Endothelial cell of umbilical vein (primary cell): Measurements from ENCODE around the gene SPON1. TPM values are rescaled to one million over a fixed set of nuclear protein-coding genes. Genes with fewer than 3 reads are reported as not detected.

Source experiments
- BruUV-seq: library from RNA; stranded (reverse); fragments of 400-500 nt; replicated peaks from 2 replicates; lab custom pipeline; 2021; lab: Mats Ljungman, UMichigan
- CTCF ChIA-PET: fragments of 300-600, 350-600 bp; sonication (Branson Sonifier 250); formaldehyde crosslinking; loops from one replicate; lab custom pipeline; 2021; ENCODE audit warnings: antibody characterized with exemption, inconsistent platforms; lab: Charles Lee
- POLR2A ChIA-PET: fragments of 300-600, 350-600 bp; sonication (Branson Sonifier 250); formaldehyde crosslinking; loops from one replicate; lab custom pipeline; 2021; ENCODE audit warnings: antibody characterized with exemption, inconsistent platforms; lab: Charles Lee
- DNase-seq: peaks from one replicate; pipeline ENCODE4 v3.0.0-alpha.2; 2011; ENCODE audit warnings: low read depth, low spot score
- FAIRE-seq: peaks from 2 replicates; lab custom pipeline; 2011; peaks lifted over from hg19 to GRCh38; lab: Jason Lieb, UNC
- H2AFZ ChIP-seq: 2 replicates; pipeline ENCODE4 v1.6.0; 2012; ENCODE audit warnings: low read depth, low read length, control low read depth, inconsistent platforms
- H3K27ac ChIP-seq: 2 replicates; pipeline ENCODE4 v1.5.1; 2011; ENCODE audit warnings: low read depth, mild to moderate bottlenecking, control low read depth, low read length, moderate library complexity; ENCODE audit not compliant: insufficient read depth
- H3K27me3 ChIP-seq, 2 experiments: 2 replicates each; pipeline versions ENCODE4 v1.6.0 to v1.6.1; 2011; ENCODE audit warnings: low read length in 2 of 2, mixed read lengths in 1 of 2; ENCODE audit not compliant: control insufficient read depth in 2 of 2, insufficient read depth in 2 of 2
- H3K36me3 ChIP-seq, 2 experiments: 2 replicates in 1 of 2; 3 replicates in 1 of 2; pipeline ENCODE4 v1.5.1; 2011; ENCODE audit warnings: low read length in 2 of 2, mild to moderate bottlenecking in 1 of 2, moderate library complexity in 1 of 2; ENCODE audit not compliant: control insufficient read depth in 2 of 2, insufficient read depth in 2 of 2; ENCODE audit errors: extremely low read depth in 1 of 2
- H3K4me1 ChIP-seq: 3 replicates; pipeline ENCODE4 v1.5.1; 2011; ENCODE audit warnings: mild to moderate bottlenecking, low read length; ENCODE audit not compliant: control insufficient read depth, insufficient read depth; ENCODE audit errors: extremely low read depth
- H3K4me2 ChIP-seq: 2 replicates; pipeline ENCODE4 v1.6.1; 2011; ENCODE audit warnings: low read length, control low read depth, mixed read lengths; ENCODE audit not compliant: insufficient read depth
- H3K4me3 ChIP-seq, 3 experiments: fragments of 200-600 bp in 1 of 3; sonication (generic), shearing (Covaris generic) in 1 of 3; replicated peaks in 1 of 3; 2 replicates each; pipeline ENCODE4 v1.5.1; 2011 to 2016; ENCODE audit warnings: control low read depth in 3 of 3, low read length in 3 of 3, mild to moderate bottlenecking in 2 of 3, inconsistent platforms in 1 of 3, low read depth in 1 of 3, moderate library complexity in 1 of 3; ENCODE audit not compliant: insufficient read depth in 1 of 3
- H3K79me2 ChIP-seq: 2 replicates; pipeline ENCODE4 v1.6.0; 2012; ENCODE audit warnings: low read length, inconsistent platforms; ENCODE audit not compliant: control insufficient read depth, insufficient read depth
- H3K9ac ChIP-seq: replicated peaks from 2 replicates; pipeline ENCODE3; 2011; ENCODE audit warnings: low read length, control low read depth; ENCODE audit not compliant: insufficient read depth; ENCODE audit errors: extremely low read depth
- H3K9me1 ChIP-seq: replicated peaks from 3 replicates; pipeline ENCODE4 v1.6.0; 2011; ENCODE audit warnings: mild to moderate bottlenecking, low read length; ENCODE audit not compliant: control insufficient read depth, insufficient read depth; ENCODE audit errors: extremely low read depth
- H3K9me3 ChIP-seq: replicated peaks from 2 replicates; pipeline ENCODE4 v1.5.1; 2012; ENCODE audit warnings: low read length, inconsistent platforms; ENCODE audit not compliant: control insufficient read depth, insufficient read depth
- H4K20me1 ChIP-seq: replicated peaks from 2 replicates; pipeline ENCODE3; 2011; ENCODE audit warnings: mild to moderate bottlenecking, low read length; ENCODE audit not compliant: control insufficient read depth, insufficient read depth; ENCODE audit errors: extremely low read depth
- CTCF ChIP-seq, 2 donors: IDR thresholded peaks; 1 replicate in 1 of 2; 2 replicates in 1 of 2; pipeline ENCODE4 v1.5.1; 2011; ENCODE audit warnings: low read length in 2 of 2, mild to moderate bottlenecking in 2 of 2, moderate library complexity in 2 of 2, control low read depth in 1 of 2, inconsistent platforms in 1 of 2, low read depth in 1 of 2; ENCODE audit not compliant: insufficient read depth in 1 of 2; ENCODE audit errors: extremely low read depth in 1 of 2
- EZH2 ChIP-seq: IDR thresholded peaks from 2 replicates; pipeline ENCODE4 v1.6.1; 2012; ENCODE audit warnings: borderline replicate concordance, low read depth, mild to moderate bottlenecking, moderate library complexity, low read length, inconsistent platforms; ENCODE audit not compliant: severe bottlenecking
- FOS ChIP-seq: IDR thresholded peaks from 2 replicates; pipeline ENCODE4 v1.6.1; 2011; ENCODE audit warnings: mild to moderate bottlenecking, low read length, moderate library complexity, borderline replicate concordance; ENCODE audit not compliant: insufficient read depth
- GATA2 ChIP-seq: IDR thresholded peaks from 2 replicates; pipeline ENCODE4 v1.7.0; 2011; ENCODE audit warnings: low read depth, mild to moderate bottlenecking, moderate library complexity, mixed read lengths, low read length; ENCODE audit not compliant: insufficient read length, insufficient read depth
- JUN ChIP-seq: IDR thresholded peaks from 2 replicates; pipeline ENCODE4 v1.6.1; 2011; ENCODE audit warnings: borderline replicate concordance, low read depth; ENCODE audit not compliant: insufficient read length, insufficient read depth
- MAX ChIP-seq: IDR thresholded peaks from 2 replicates; pipeline ENCODE4 v1.6.1; 2011; ENCODE audit not compliant: insufficient read depth, insufficient read length
- MYC ChIP-seq: IDR thresholded peaks from one replicate; pipeline ENCODE4 v1.6.1; 2011; ENCODE audit warnings: mild to moderate bottlenecking, low read depth, low read length
- POLR2A ChIP-seq: IDR thresholded peaks from 2 replicates; pipeline ENCODE4 v1.6.1; 2012; ENCODE audit warnings: low read depth, mild to moderate bottlenecking, control low read depth, low read length
- POLR2AphosphoS5 ChIP-seq: IDR thresholded peaks from 2 replicates; pipeline ENCODE4 v1.6.1; 2012; ENCODE audit warnings: low read depth, mild to moderate bottlenecking, control low read depth, low read length, moderate library complexity; ENCODE audit not compliant: insufficient read depth
- dilution Hi-C: fragments of 300-500 bp; cut with MboI; formaldehyde crosslinking; loops from one replicate; pipeline ENCODE4 v1.15.0; 2019; ENCODE audit warnings: low sequenced_read_pairs; ENCODE audit not compliant: extremely low pct_ligation_motif_present
- intact Hi-C: fragments of 100-400 bp; cut with micrococcal nuclease; formaldehyde crosslinking; loops from one replicate; pipeline ENCODE4 v1.10.0; 2022
- polyA plus RNA-seq, 4 experiments: library from polyadenylated mRNA; depleted of rRNA in 3 of 4; stranded (reverse) in 3 of 4; unstranded in 1 of 4; fragments of >200 nt; gene quantifications; 2 replicates each; pipeline versions ENCODE4 v1.2.1 to v1.2.3, GENCODE V29; 2011 to 2012; ENCODE audit warnings: missing spikeins in 1 of 4
- total RNA-seq: library from RNA; stranded (reverse); gene quantifications from 2 replicates; pipeline ENCODE4 v1.2.3, GENCODE V29; 2021

Gene SPON1
- total and polyA plus RNA-seq, 2 donors (not counting 3 experiments of a cell fraction or from before 2014, with no cell fraction given): 0.31 TPM; not detected in 1

GRCh38 chr11:14045417-14045816, 82.9 kb downstream of the SPON1 start:
- BruUV-seq: no TSS peak
- Histone ChIP-seq H3K27me3 (no peaks in the 10 kb centered on the region), H3K36me3 (no peaks in the 10 kb centered on the region), H4K20me1 (no peaks in the 10 kb centered on the region), H3K4me3 (no peak overlapping the region), H3K4me2 (no peak overlapping the region), H3K9ac (no peak overlapping the region), H3K9me1 (no peaks in the 10 kb centered on the region), H2AFZ (no peak overlapping the region), H3K79me2 (no peaks in the 10 kb centered on the region), H3K9me3 (no peaks in the 10 kb centered on the region), H3K4me1 (no peaks in the 10 kb centered on the region), H3K27ac (no peak overlapping the region)
- ChIA-PET POLR2A (no interaction called here), CTCF (interaction anchor here (1.9 kb wide), 1 partner anchor 13 kb away, joined by 4 read pairs; no protein-coding TSS in a partner anchor)
- TF ChIP-seq CTCF (IDR thresholded peaks at IDR 0.05; ENCODE audit: extremely low read depth in 1 of 2, insufficient read depth in 1 of 2, low read depth in 1 of 2, low read length in 2 of 2) (no peak), GATA2 (no peak), POLR2AphosphoS5 (no peak), JUN (no peak), FOS (no peak), MAX (no peak), MYC (no peak), POLR2A (no peak), EZH2 (no peak)
- intact Hi-C loops (no loop called here), dilution Hi-C loops (no loop called here)
- DNase-seq (no peak), FAIRE-seq (no peak)
